Measurements from ENCODE around the gene CNNM2. TPM values are rescaled to one million over a fixed set of nuclear protein-coding genes. Genes with fewer than 3 reads are reported as not detected.

Gene CNNM2
- total RNA-seq, 2 experiments from 2014 or later, result 3.9 to 4.3 TPM

- no peaks in the 10 kb centered on the region for H3K27me3 Mint-ChIP-seq (ENCODE audit: low read depth)
- H3K27ac Mint-ChIP-seq, result no peak overlapping the region
- CTCF ChIA-PET, result interaction anchor here (0.6 to 5.1 kb wide), 5 partner anchors 11 to 1252 kb away, joined by 3 to 54 read pairs (median 4); partner anchors contain the start of gene CYP17A1
- no peaks in the 10 kb centered on the region for H3K9me3 Mint-ChIP-seq
- H3K4me3 Mint-ChIP-seq, result no peak overlapping the region
- peaks cover 1% of the 10 kb centered on the region for H3K36me3 Mint-ChIP-seq (ENCODE audit: low read depth)
- no peaks in the 10 kb centered on the region for H3K4me1 Mint-ChIP-seq (ENCODE audit: low read depth)
- DNase-seq, result no peak
- intact Hi-C loops (cut with micrococcal nuclease), result no loop called here
Measured at GRCh38 chr10:102904346-102904745, 13.7 kb upstream of the CNNM2 start.

DNA sequence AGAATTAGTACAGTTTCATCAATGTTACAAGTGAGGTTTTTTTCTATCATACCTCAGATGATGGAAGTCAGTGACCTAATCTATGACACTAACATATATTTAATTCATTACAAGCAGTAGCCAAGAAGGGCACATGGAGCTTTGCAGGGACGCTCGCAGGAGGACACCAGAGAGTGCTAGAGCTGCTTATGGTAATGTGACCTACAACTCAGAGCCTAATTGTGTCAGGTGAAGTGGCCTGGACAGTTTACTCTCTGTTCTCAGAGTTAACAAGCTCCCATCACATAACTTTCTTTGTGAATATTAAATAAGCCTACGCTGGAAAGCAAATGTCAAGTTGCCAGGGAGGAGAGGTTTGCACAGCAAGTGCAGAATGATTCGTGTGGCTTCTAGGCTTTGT lies 11.6 kb upstream of the CNNM2 start:
- H3K36me3 Mint-ChIP-seq (ENCODE audit: low read depth), result peaks cover 1% of the 10 kb centered on the region
- no peak overlapping the region for H3K4me3 Mint-ChIP-seq
- H3K4me1 Mint-ChIP-seq (ENCODE audit: low read depth), result no peaks in the 10 kb centered on the region
- intact Hi-C loops (cut with micrococcal nuclease), result no loop called here
- CTCF ChIA-PET, result interaction anchor here (0.6 kb wide), 1 partner anchor 80 kb away, joined by 4 read pairs; no protein-coding TSS in a partner anchor
- no peak for DNase-seq
- H3K9me3 Mint-ChIP-seq, result no peaks in the 10 kb centered on the region
- H3K27me3 Mint-ChIP-seq (ENCODE audit: low read depth), result no peaks in the 10 kb centered on the region
- H3K27ac Mint-ChIP-seq, result no peak overlapping the region

GRCh38 chr10:102914781-102915180 lies 3.3 kb upstream of the CNNM2 start:
- peaks cover 1% of the 10 kb centered on the region for H3K36me3 Mint-ChIP-seq (ENCODE audit: low read depth)
- intact Hi-C loops (cut with micrococcal nuclease), result loop anchor here (5.0 kb wide), 1 partner anchor 187 kb away; no protein-coding TSS in a partner anchor
- no peaks in the 10 kb centered on the region for H3K9me3 Mint-ChIP-seq
- H3K4me3 Mint-ChIP-seq, result no peak overlapping the region
- DNase-seq, result no peak
- CTCF ChIA-PET, result interaction anchor here (0.9 to 4.7 kb wide), 2 partner anchors 78 to 155 kb away, joined by 3 to 98 read pairs; no protein-coding TSS in a partner anchor
- peaks cover 5% of the 10 kb centered on the region for H3K27me3 Mint-ChIP-seq (ENCODE audit: low read depth)
- H3K4me1 Mint-ChIP-seq (ENCODE audit: low read depth), result peaks cover 19% of the 10 kb centered on the region
- H3K27ac Mint-ChIP-seq, result no peak overlapping the region

DNA sequence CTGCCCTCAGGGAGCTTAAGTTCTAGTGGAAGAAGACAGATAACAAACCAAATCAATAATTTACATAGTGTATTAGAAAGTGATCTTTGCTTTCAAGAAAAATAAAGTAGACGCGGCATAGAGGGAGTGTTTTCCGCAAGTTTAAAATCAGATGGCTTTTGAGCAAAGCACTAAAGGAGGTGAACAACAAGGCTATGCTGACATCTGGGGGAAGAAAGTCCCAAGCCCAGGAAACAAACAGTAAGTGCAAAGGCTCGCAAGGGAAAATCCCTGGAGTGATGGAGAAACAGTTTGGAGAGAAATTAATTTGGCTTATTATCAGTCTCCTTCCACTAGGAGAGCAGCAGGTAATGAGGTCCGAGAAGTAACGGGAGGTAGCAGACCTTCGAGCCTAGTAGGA lies 1.9 kb upstream of the CNNM2 start:
- peaks cover 5% of the 10 kb centered on the region for H3K27me3 Mint-ChIP-seq (ENCODE audit: low read depth)
- CTCF ChIA-PET, result interaction anchor here (0.5 to 4.7 kb wide), 8 partner anchors 9 to 328 kb away, joined by 3 to 98 read pairs (median 5); no protein-coding TSS in a partner anchor
- peaks cover 31% of the 10 kb centered on the region for H3K4me1 Mint-ChIP-seq (ENCODE audit: low read depth)
- peak overlapping the region; percentile 92 for H3K4me3 Mint-ChIP-seq
- no peaks in the 10 kb centered on the region for H3K9me3 Mint-ChIP-seq
- intact Hi-C loops (cut with micrococcal nuclease), result loop anchor here (2.0 to 5.0 kb wide), 2 partner anchors 189 to 569 kb away; no protein-coding TSS in a partner anchor
- H3K27ac Mint-ChIP-seq, result no peak overlapping the region
- DNase-seq, result no peak
- H3K36me3 Mint-ChIP-seq (ENCODE audit: low read depth), result peaks cover 1% of the 10 kb centered on the region

DNA sequence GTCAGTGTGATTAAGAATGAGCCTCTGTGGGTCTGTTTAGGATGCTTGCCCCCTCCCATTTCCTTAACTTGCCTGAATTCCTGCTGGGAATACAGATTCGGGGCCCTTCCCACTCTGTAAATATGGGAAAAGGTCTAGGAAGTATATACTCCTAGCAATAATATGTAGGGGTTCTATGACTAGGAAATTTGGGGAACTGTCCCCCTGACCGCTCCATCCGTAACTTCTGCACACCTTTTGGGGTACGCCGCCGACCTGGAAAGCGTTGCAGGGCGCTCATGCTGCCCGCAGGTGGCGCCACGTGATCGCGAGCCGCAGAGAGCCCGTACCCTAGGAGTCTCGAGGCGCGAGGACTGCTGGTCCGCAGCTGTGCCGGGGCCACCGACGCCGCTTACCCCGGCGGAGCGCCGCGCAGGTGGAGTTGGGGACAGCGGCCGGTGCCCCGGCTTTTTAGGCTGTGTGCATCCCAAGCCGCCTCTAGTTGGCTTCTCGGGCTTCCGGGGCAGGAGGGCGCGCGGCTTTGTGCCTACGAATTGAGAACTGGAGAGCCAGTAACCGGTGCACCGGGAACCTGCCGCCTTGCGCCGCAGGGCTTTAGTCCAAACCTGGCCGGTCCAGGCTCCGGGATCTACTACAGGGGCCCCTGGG lies 656 bp upstream of the CNNM2 start:
- CTCF ChIA-PET, result interaction anchor here (0.6 to 4.7 kb wide), 34 partner anchors 8 to 480 kb away, joined by 3 to 98 read pairs (median 4); partner anchors contain the start of genes CYP17A1 and NT5C2
- Mint-ChIP-seq H3K36me3 (ENCODE audit: low read depth) (peaks cover 1% of the 10 kb centered on the region), H3K27me3 (ENCODE audit: low read depth) (peaks cover 5% of the 10 kb centered on the region), H3K4me3 (peak overlapping the region; percentile 92), H3K4me1 (ENCODE audit: low read depth) (peaks cover 44% of the 10 kb centered on the region), H3K27ac (peak overlapping the region; percentile 88), H3K9me3 (no peaks in the 10 kb centered on the region)
- intact Hi-C loops (cut with micrococcal nuclease), result loop anchor here (1.0 to 5.0 kb wide), 5 partner anchors 82 to 567 kb away; no protein-coding TSS in a partner anchor
- DNase-seq, result peak; percentile 87

- Mint-ChIP-seq H3K27ac (peak overlapping the region; percentile 47), H3K4me1 (ENCODE audit: low read depth) (peaks cover 55% of the 10 kb centered on the region), H3K36me3 (ENCODE audit: low read depth) (peaks cover 1% of the 10 kb centered on the region), H3K9me3 (no peaks in the 10 kb centered on the region), H3K27me3 (ENCODE audit: low read depth) (peaks cover 5% of the 10 kb centered on the region), H3K4me3 (peak overlapping the region; percentile 92)
- CTCF ChIA-PET, result interaction anchor here (0.9 to 4.7 kb wide), 12 partner anchors 9 to 693 kb away, joined by 3 to 98 read pairs (median 6); partner anchors contain the start of genes ELOVL3 and NT5C2
- DNase-seq, result peak; percentile 32
- intact Hi-C loops (cut with micrococcal nuclease), result loop anchor here (1.0 to 5.0 kb wide), 13 partner anchors 65 to 477 kb away; partner anchors contain the start of genes ACTR1A, ARL3, ATP5MK and BORCS7
Measured at GRCh38 chr10:102918817-102919245, 737 bp downstream of the CNNM2 start.

DNA sequence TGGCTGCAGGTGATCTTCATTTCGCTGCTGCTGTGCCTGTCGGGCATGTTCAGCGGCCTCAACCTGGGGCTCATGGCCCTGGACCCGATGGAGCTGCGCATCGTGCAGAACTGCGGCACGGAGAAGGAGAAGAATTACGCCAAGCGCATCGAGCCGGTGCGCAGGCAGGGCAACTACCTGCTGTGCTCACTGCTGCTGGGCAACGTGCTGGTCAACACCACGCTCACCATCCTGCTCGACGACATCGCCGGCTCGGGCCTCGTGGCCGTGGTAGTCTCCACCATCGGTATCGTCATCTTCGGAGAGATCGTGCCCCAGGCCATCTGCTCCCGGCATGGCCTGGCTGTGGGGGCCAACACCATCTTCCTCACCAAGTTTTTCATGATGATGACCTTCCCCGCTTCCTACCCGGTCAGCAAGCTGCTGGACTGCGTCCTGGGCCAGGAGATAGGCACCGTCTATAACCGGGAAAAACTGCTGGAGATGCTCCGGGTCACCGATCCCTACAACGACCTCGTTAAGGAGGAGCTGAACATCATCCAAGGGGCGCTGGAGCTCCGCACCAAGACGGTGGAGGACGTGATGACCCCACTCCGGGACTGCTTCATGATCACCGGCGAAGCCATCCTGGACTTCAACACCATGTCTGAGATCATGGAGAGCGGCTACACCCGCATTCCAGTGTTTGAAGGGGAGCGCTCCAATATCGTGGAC lies 1.3 kb downstream of the CNNM2 start:
- H3K27ac Mint-ChIP-seq, result no peak overlapping the region
- DNase-seq, result peak; percentile 22
- H3K36me3 Mint-ChIP-seq (ENCODE audit: low read depth), result peaks cover 1% of the 10 kb centered on the region
- intact Hi-C loops (cut with micrococcal nuclease), result loop anchor here (5.0 kb wide), 1 partner anchor 192 kb away; no protein-coding TSS in a partner anchor
- peaks cover 56% of the 10 kb centered on the region for H3K4me1 Mint-ChIP-seq (ENCODE audit: low read depth)
- CTCF ChIA-PET, result interaction anchor here (3.1 kb wide), 1 partner anchor 135 kb away, joined by 23 read pairs; no protein-coding TSS in a partner anchor
- no peaks in the 10 kb centered on the region for H3K9me3 Mint-ChIP-seq
- H3K27me3 Mint-ChIP-seq (ENCODE audit: low read depth), result peaks cover 5% of the 10 kb centered on the region
- peak overlapping the region; percentile 92 for H3K4me3 Mint-ChIP-seq

DNA sequence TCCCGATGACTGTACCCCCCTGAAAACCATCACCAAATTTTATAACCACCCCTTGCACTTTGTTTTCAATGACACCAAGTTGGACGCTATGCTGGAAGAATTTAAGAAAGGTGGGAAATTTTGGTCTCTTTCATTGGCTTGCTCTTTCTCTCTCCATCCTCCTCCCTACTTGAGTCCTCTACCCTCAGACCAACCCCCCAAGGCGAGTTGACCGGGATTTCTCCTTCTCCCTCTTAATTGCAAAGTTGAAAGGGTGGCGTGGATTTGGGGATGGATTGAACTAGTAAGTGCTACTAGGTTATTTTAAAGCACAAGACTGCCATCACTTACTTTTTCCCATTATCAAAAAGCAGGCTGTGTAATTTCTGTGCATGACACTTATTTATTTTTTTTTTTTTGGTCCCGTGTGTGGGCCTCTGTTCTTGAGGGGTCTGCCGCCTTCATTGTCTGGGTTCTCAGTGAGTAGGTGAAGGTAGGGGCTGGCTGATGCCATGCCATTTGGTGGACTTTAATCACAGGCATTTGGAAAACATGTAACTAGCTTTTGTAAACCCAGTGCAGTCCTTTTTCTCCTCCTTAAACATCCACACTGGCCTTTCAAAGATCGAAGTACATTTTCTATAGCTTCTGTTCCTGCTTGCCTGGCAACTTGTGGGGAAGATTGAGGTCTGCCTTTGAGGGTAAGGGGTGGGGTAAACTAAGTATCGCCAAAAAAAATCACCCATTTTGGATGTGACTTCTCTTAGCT lies 2.1 kb downstream of the CNNM2 start:
- Mint-ChIP-seq H3K27me3 (ENCODE audit: low read depth) (peaks cover 4% of the 10 kb centered on the region), H3K9me3 (no peaks in the 10 kb centered on the region), H3K36me3 (ENCODE audit: low read depth) (peaks cover 1% of the 10 kb centered on the region), H3K4me1 (ENCODE audit: low read depth) (peaks cover 56% of the 10 kb centered on the region), H3K4me3 (peak overlapping the region; percentile 92), H3K27ac (no peak overlapping the region)
- intact Hi-C loops (cut with micrococcal nuclease), result loop anchor here (5.0 kb wide), 1 partner anchor 193 kb away; no protein-coding TSS in a partner anchor
- DNase-seq, result no peak
- CTCF ChIA-PET, result interaction anchor here (1.2 kb wide), 2 partner anchors 149 to 230 kb away, joined by 3 to 6 read pairs; no protein-coding TSS in a partner anchor

DNA sequence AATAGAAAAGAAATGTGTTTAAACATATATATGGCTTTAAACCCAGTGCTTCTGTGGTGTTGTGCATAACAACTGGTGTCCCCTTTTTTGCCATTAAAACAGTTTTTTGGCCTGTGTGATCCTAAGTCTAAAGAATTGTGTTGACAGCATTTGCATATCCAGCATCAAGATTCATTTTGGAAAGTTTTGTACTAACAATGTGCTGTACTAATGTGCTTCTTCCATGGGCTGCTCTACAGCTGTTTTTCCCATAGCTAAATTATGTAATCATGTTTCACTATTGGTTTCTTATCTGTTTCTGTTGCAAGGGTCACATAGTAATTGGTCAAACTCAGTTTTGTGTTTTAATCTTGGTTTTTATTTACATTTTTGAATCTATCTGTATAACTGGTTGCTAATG lies 5.5 kb downstream of the CNNM2 start:
- CTCF ChIA-PET, result no interaction called here
- peaks cover 55% of the 10 kb centered on the region for H3K4me1 Mint-ChIP-seq (ENCODE audit: low read depth)
- H3K27ac Mint-ChIP-seq, result no peak overlapping the region

DNA sequence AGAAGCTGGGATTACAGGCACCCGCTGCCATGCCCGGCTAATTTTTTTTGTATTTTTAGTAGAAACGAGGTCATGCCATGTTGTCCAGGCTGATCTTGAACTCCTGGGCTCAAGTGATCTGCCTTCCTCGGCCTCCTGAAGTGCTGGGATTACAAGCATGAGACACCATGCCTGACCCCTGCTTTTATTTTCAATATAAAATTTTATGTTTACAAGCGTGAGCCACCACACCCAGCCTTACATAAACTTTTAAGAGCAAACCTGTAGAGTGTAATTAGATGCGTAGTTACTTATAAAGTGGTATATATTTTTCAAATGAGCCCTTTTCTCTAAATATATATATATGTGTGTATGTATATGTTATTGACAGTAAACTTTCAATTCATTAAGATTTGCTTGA lies 8.7 kb downstream of the CNNM2 start:
- CTCF ChIA-PET, result interaction anchor here (1.7 kb wide), 1 partner anchor 9 kb away, joined by 7 read pairs; the partner anchor contains the start of gene CNNM2
- Mint-ChIP-seq H3K9me3 (no peaks in the 10 kb centered on the region), H3K27ac (no peak overlapping the region), H3K4me1 (ENCODE audit: low read depth) (peaks cover 28% of the 10 kb centered on the region), H3K4me3 (no peak overlapping the region), H3K27me3 (ENCODE audit: low read depth) (no peaks in the 10 kb centered on the region), H3K36me3 (ENCODE audit: low read depth) (peaks cover under 1% of the 10 kb centered on the region)
- intact Hi-C loops (cut with micrococcal nuclease), result no loop called here
- no peak for DNase-seq

More for the DNA sequence above, 5.5 kb downstream of the CNNM2 start:
- peaks cover 1% of the 10 kb centered on the region for H3K36me3 Mint-ChIP-seq (ENCODE audit: low read depth)
- H3K9me3 Mint-ChIP-seq, result no peaks in the 10 kb centered on the region
- no peaks in the 10 kb centered on the region for H3K27me3 Mint-ChIP-seq (ENCODE audit: low read depth)
- no peak overlapping the region for H3K4me3 Mint-ChIP-seq
- intact Hi-C loops (cut with micrococcal nuclease), result no loop called here
- no peak for DNase-seq

- Mint-ChIP-seq H3K27ac (no peak overlapping the region), H3K4me1 (ENCODE audit: low read depth) (peaks cover 22% of the 10 kb centered on the region), H3K27me3 (ENCODE audit: low read depth) (no peaks in the 10 kb centered on the region), H3K4me3 (no peak overlapping the region), H3K36me3 (ENCODE audit: low read depth) (peaks cover 2% of the 10 kb centered on the region), H3K9me3 (no peaks in the 10 kb centered on the region)
- intact Hi-C loops (cut with micrococcal nuclease), result no loop called here
- DNase-seq, result no peak
- CTCF ChIA-PET, result interaction anchor here (1.7 kb wide), 1 partner anchor 10 kb away, joined by 7 read pairs; the partner anchor contains the start of gene CNNM2
Measured at GRCh38 chr10:102927311-102928010, 9.4 kb downstream of the CNNM2 start.

Measured in activated naive CD4-positive, alpha-beta T cell treated with anti-CD3 and anti-CD28 coated beads for 36 hours (primary cell).